HG02852 (cell line): Measurements from ENCODE around the gene TTLL5.

ENCODE experiments used
- ATAC-seq: cut with Tn5 transposase; IDR thresholded peaks from one replicate; pipeline ENCODE4 v1.9.1; 2021; ENCODE audit warnings: mild to moderate bottlenecking, moderate library complexity; ENCODE audit not compliant: unreplicated experiment

The TTLL5 gene

GRCh38 chr14:75860561-75861160, 199.6 kb downstream of the TTLL5 start:
- ATAC-seq = no peak

DNA sequence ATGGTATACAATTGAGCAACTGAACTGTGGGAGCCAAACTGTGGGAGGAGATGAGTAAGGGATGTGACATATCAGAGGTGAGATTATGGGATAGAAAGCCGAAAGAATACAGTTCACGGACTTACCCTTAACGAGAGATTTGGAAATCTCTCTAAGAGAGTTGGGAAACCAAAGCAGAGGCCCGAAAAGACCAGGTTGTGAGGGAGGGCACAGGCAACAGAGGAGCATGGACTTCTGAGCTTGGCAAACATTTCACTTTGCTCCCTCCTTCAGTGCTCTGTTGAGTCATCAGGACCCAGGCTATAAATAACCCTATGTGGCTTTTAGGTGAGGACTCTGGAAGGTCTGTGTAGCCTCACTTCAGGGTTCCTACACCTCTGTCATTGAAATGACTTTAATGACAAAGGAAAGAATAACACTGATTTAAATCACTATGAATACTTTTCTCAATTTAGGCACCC, 200.1 kb downstream of the TTLL5 start:
- ATAC-seq = no peak

DNA sequence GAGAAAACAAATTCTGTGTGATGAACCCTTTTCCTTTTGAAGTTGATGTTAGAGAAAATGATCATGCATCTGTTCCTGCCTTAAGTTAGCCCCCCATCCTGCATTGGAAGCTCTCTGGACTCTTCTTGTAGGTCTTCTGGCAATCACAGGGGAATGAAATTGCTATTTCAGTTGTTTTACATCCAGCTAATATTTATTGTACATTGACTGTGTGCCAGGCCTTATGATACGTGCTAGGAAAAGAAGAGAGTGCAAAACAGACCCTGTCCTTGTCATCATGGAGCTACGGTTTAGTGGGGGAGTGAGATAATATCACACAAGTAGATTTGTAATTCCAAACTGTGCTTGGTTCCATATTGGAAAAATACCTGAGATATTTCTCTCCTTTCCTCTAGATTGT, 202.2 kb downstream of the TTLL5 start:
- no peak for ATAC-seq

- no peak for ATAC-seq
Observed at GRCh38 chr14:75864352-75864751, 203.3 kb downstream of the TTLL5 start.

DNA sequence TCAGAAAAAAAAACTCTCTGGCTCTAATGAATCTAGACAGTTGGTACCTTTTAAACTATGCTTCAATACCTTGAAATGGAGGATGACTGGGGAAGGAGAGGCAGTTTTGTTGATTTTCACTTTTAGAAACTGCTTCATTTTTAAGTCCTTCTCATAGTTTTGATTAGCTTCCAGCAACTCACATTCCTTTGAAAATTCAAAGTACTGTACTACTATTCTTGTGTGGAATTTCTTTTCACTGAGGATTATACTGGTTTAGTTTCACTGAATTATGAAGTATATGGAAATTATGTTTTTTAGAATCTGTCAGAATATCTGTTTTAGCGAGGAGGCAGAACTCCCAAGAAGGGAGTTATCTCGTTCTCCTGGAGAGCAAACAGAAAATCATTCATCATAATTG, 204.5 kb downstream of the TTLL5 start:
- no peak for ATAC-seq

DNA sequence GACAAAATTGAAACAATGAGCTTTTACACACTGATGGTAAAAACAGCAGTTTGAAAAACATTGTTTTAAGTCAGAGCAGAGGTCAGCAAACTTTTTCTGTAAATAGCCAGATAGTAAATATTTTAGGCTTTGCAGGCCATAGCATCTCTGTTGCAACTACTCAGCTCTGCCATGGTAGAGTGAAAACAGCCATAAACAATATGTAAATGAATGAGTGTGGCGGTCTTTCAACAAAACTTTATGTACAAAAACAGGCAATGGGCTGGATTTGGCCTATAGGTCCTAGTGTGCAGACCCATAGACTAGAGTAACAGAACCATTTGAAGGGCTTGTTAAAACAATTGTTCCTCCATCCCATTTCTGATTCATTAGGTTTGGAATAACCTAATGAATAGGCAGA, 205.9 kb downstream of the TTLL5 start:
- no peak for ATAC-seq

DNA sequence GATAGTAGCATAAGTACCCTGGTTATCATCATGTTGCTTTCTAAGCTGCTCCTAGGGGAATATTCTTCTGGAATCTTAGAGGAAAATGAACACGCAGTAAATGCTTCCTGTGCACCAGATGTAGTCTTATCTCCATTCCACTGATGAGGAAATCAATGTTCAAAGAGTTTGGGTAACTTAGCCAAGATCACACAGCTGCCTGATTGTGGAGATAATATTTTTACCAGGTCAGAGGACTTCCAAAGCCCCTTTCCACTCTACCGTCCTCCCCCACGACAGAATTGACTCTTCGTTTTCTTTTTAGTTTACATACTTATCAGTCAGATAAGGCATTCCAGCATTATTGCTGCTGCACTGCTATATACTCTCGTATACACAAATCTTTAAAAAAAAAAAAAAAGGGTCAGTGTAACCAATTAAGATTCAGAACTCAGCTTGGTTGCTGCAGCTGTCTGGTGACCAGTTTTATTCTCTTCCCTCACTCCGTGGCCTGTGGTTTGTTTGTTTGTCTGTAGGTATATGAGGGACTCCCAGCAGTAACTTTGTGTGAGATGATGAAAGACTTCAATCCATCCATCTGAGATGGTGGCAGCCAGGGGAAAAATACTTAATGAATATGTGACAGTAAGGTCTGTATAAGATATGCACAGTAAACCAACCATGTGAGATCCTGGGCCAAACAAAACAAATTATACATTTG, 210.3 kb downstream of the TTLL5 start:
- ATAC-seq = no peak

- ATAC-seq = peak; percentile 93
Observed at GRCh38 chr14:75875958-75876357, 214.9 kb downstream of the TTLL5 start.

GRCh38 chr14:75876530-75876929, 215.5 kb downstream of the TTLL5 start:
- no peak for ATAC-seq

DNA sequence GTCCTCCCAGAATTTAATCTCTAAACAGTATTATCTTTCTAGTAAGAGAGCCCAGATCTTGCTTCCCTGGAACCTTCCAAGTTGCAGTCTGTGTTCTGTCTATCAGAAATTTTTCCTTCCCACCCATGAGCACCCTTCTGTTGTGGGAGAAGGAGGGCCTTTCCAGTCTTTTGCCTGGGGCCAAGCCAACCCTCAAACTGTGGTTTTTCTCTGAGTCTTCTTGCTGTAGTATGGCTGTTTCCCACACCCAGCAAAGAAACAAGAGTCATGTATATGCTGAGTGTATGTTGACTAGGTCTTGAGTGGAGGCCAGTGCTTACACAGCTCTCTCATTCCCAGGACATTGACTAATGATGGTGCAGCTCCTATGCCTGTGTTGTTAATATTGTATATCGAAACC, 216.2 kb downstream of the TTLL5 start:
- ATAC-seq = no peak

GRCh38 chr14:75877884-75878283, 216.8 kb downstream of the TTLL5 start:
- no peak for ATAC-seq

DNA sequence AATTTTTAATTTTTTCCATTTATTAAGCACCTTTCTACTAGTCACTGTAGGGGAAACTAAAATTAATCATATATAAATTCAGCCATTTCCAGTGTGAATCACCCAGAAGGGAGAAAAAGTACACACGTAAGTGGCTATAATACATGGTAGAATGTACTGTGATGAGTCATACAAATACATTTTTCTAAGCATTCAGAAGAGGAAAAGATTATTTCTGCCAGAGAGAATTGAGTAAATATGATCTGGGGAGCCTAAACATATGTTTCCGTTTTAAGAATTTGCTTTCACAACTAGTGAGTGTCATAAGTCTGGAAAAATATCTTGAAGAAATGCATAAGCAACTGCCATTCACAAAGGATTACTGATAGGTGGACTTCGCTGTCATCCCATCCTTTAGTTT, 218.0 kb downstream of the TTLL5 start:
- ATAC-seq = no peak

DNA sequence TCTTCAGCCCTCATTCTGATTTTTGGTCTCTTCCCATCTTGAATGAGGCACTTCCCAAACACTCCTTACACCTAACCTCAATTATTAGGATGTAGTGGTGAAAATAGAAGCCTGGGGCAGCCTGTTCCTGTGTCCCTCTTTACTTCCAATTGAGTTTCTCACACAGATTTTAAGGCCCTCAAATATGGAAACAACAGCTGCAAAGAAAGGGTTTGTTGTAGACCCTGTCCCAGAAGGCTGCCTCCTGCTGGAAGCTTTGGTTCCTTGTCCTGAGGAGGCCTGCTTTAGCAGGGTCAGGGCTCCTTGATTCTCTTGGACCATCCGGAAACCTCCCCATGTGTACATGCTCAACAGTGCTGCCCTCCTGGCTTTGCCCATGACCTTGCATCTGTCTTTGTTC, 219.5 kb downstream of the TTLL5 start:
- ATAC-seq = no peak

DNA sequence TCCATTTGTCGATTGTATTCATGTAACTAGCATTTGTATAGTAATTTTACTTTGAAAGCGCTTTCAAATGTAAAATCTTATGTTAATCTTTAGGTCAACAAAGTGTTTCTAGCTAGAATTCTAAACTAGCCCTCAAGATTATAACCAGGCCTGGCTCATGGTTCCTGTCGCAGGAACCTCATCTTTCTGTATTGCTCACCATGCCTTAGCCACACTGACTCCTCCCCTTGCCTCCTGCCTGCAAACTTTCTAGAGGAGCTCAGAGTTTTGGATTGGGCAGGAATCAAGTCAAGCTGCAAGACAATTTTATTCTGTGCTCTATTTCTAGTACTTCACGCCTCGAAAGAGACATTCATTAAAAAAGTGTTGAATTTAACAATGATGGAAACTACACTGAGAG, 220.9 kb downstream of the TTLL5 start:
- ATAC-seq = no peak

DNA sequence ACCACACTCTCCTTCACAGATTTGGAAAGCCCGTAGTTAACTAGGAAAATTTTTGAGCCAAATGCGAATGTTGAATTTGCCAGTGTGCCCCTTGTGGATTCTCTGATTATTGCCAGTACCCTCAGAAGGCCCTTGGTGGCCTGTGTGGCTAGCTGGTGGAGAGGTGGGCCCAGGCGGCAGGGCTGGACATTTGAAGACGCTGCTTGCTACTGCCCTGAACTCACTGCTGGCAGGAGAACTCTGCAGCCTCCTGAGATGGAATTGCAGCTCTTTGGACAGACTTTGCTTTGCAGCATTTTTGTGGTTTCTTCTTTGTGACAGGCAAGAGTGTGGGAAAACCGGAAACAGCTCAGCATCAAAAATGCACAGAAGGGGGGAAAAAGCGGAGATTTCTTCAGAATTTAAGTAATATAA, 223.2 kb downstream of the TTLL5 start:
- ATAC-seq = no peak

DNA sequence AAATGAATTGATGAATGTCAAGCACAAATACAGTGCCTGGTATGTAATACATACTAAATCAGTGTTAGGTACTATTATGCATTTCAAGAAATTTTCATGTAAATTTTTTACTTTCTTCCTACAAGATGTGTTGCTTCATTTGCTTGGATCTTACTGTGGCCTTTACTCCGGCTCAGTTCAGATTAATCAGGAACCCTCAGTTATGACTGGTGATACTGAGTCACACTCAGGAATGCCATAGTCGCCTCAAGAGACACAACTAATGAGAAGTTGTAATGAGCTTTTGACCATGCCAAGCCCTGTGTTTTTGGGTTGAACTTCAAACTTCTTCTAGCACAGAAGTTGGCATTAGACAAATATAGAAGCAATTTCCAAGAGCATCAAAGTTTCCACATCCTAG, 224.8 kb downstream of the TTLL5 start:
- no peak for ATAC-seq

DNA sequence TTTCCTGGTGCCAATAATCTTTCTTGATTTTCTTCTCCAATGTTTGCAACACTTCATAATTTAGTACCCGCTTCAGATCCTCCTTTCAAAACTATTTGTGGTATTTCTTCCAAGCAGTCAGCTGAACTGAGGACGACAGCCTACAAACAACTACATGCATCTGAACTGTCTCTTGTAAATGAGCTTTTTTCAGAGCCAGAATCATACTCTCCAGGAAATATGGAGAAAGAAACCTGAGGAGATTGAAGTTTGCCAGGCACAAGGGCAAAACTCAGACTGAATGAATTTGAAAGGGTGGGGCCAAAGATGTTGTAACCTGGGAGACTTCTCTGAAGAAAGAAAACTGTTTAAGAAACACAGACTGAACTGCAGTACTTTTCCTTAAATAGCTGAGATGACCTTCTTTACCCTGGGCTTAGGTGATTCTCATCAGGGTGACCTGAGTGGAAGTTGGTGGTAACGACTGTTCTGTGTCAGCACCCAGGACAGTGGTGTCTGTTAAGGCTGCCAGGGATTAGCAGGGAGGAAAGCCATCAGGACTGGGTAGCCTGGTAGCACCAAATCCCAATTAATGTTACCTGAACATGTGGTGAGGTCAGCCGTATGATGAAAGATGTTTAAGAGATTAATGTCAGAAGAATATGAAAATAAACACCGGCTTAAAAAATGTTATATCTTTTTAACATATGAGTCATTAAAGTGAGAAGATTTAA, 225.7 kb downstream of the TTLL5 start:
- no peak for ATAC-seq

DNA sequence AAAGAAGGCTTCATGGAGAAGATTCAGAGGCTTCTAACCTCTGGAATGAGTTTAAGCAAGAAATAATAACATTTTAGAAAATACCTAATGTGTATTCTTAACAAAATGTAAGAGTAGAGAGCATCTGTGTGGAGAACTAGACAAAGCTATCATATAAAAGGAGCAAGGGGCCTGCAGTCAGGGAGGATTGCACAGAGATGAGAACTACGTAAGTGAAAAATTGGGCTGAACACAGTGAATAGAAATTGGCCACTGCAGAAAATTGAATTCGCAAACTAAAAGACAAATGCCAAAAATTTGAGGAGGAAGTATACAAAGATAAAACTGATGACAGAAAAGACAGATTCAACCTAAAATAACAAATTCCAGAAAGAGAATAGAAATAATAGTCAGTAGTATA, 227.9 kb downstream of the TTLL5 start:
- ATAC-seq = no peak

DNA sequence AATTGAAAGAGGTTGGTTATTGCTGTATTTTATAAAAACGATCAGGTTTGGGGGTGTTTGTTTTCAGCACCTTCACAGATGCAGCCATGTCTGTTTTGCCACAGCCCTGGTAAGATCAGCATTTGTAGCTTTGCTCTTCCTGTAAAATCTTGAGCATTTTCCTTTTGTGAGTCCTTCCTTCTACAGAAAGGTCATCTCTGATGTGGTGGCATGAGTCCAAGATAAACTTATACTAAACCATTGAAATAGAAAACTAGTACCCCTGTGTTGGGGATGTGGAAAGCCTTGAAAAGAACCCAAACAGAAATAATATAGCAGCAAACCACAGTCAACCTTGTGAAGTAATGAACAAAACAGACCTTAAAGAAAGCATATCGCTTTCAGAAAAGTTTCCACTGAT, 235.3 kb downstream of the TTLL5 start:
- ATAC-seq = no peak

DNA sequence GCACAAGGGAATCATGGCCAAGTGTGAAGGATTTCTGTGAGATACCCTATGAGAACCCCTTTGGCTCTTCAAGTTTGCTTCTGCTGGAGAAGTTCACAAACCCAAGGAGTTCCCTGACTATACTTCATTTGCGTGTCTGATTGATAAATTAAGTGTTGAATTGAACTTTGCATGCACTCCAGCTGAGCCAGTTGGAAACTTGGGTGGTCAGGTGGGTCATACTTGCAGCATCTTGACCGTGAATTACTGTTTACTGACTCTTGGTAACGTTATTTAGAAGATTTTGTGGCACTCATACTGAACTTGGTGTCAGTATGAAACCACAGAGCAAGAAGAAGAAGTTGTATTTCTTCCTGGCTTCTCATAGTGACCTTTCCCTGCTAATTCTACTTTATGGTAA, 243.3 kb downstream of the TTLL5 start:
- no peak for ATAC-seq

GRCh38 chr14:75905147-75905904, 244.3 kb downstream of the TTLL5 start:
- ATAC-seq = no peak
